ENCODE measurements around the gene CLCN5.

- TF ChIP-seq CTCF (IDR thresholded peaks at IDR 0.05) = no peak
- TF ChIP-seq POLR2A (IDR thresholded peaks at IDR 0.05) = no peak
Observed at GRCh38 chrX:50071494-50071893, 149.1 kb downstream of the CLCN5 start.

Data from prostate gland (tissue), 2 donors.